HCT116 (cell line): Measurements from ENCODE around the gene RPL7A. TPM values are rescaled to one million over a fixed set of nuclear protein-coding genes. Genes with fewer than 3 reads are reported as not detected.

Source experiments
- ATAC-seq: fragments of 200-7000 bp; cut with Tn5 transposase; 2 replicates; pipeline ENCODE4 v1.9.1; 2020; ENCODE audit warnings: mild to moderate bottlenecking, moderate library complexity
- BruUV-seq: library from RNA; stranded (reverse); fragments of 400-500 nt; replicated peaks from 2 replicates; lab custom pipeline; 2021; lab: Mats Ljungman, UMichigan
- CTCF ChIA-PET: fragments of 300-600 bp; sonication (Branson Sonifier 250); formaldehyde crosslinking; loops from one replicate; lab custom pipeline; 2021; ENCODE audit warnings: antibody characterized with exemption; lab: Charles Lee
- POLR2A ChIA-PET: fragments of 300-600, 350-600 bp; sonication (Branson Sonifier 250); formaldehyde crosslinking; loops from one replicate; lab custom pipeline; 2021; ENCODE audit warnings: antibody characterized with exemption; lab: Charles Lee
- RAD21 ChIA-PET, 2 experiments: fragments of 300-600 bp; sonication (Branson Sonifier 250); formaldehyde crosslinking; loops; one replicate each; lab custom pipeline; 2023; ENCODE audit warnings: low total read pairs in 2 of 2; ENCODE audit not compliant: uncharacterized antibody in 2 of 2, unreplicated experiment in 2 of 2, low non-redundant PET in 1 of 2; lab: Charles Lee
- DNase-seq: peaks from one replicate; pipeline ENCODE4 v3.0.0-alpha.2; 2010; ENCODE audit warnings: low read depth, low spot score
- H2AFZ ChIP-seq: fragments of 200-600 bp; shearing (Covaris generic), sonication (generic); 2 replicates; pipeline ENCODE4 v1.6.1; 2017; ENCODE audit warnings: low read depth, mixed run types, mixed read lengths, antibody characterized with exemption, low read length; ENCODE audit not compliant: poor library complexity, severe bottlenecking
- H3K27ac ChIP-seq: 2 replicates; pipeline ENCODE4 v1.5.1; 2012; ENCODE audit warnings: low read depth, low read length
- H3K27me3 ChIP-seq: fragments of 200-600 bp; sonication (generic); 2 replicates; pipeline ENCODE4 v1.6.1; 2016; ENCODE audit warnings: mixed run types, low read length, mixed read lengths; ENCODE audit not compliant: insufficient read depth
- H3K36me3 ChIP-seq, 2 experiments: fragments of 200-500 bp in 1 of 2; fragments of 200-600 bp in 1 of 2; sonication (Bioruptor generic) in 1 of 2; sonication (generic) in 1 of 2; 2 replicates each; pipeline versions ENCODE4 v1.5.1 to v1.6.1; 2014 to 2016; ENCODE audit warnings: low read length in 2 of 2, inconsistent platforms in 1 of 2, mixed read lengths in 1 of 2, mixed run types in 1 of 2; ENCODE audit not compliant: insufficient read depth in 2 of 2, control insufficient read depth in 1 of 2
- H3K4me1 ChIP-seq, 2 experiments: fragments of 200-600 bp in 1 of 2; sonication (generic) in 1 of 2; 2 replicates each; pipeline versions ENCODE4 v1.5.1 to v1.6.1; 2012 to 2017; ENCODE audit warnings: low read length in 2 of 2, inconsistent platforms in 1 of 2, mild to moderate bottlenecking in 1 of 2, mixed read lengths in 1 of 2, mixed run types in 1 of 2, moderate library complexity in 1 of 2; ENCODE audit not compliant: insufficient read depth in 2 of 2, control insufficient read depth in 1 of 2
- H3K4me2 ChIP-seq: fragments of 200-600 bp; sonication (generic); 2 replicates; pipeline ENCODE4 v1.6.1; 2017; ENCODE audit warnings: mixed run types, low read length, mixed read lengths
- H3K4me3 ChIP-seq, 2 experiments: fragments of 200-600 bp in 1 of 2; sonication (generic) in 1 of 2; replicated peaks in 1 of 2; 2 replicates each; pipeline ENCODE4 v1.5.1; 2011 to 2016; ENCODE audit warnings: low read length in 2 of 2, control low read depth in 1 of 2, low read depth in 1 of 2, mild to moderate bottlenecking in 1 of 2, mixed read lengths in 1 of 2, mixed run types in 1 of 2
- H3K79me2 ChIP-seq: fragments of 200-600 bp; sonication (generic); 2 replicates; pipeline ENCODE4 v1.6.1; 2017; ENCODE audit warnings: mild to moderate bottlenecking, mixed run types, low read length, moderate library complexity, mixed read lengths; ENCODE audit not compliant: insufficient read depth
- H3K9ac ChIP-seq: fragments of 200-600 bp; sonication (generic); 2 replicates; pipeline ENCODE4 v1.6.1; 2016; ENCODE audit warnings: low read length, mixed read lengths
- H3K9me2 ChIP-seq: fragments of 200-600 bp; sonication (generic), shearing (Covaris generic); 2 replicates; pipeline ENCODE4 v1.6.1; 2017; ENCODE audit warnings: mixed run types, mild to moderate bottlenecking, moderate library complexity; ENCODE audit not compliant: insufficient read depth
- H3K9me3 ChIP-seq, 2 experiments: fragments of 200-500 bp in 1 of 2; fragments of 200-600 bp in 1 of 2; sonication (Bioruptor generic) in 1 of 2; sonication (generic) in 1 of 2; 2 replicates each; pipeline ENCODE4 v1.6.1; 2014 to 2017; ENCODE audit warnings: low read length in 2 of 2, mixed read lengths in 2 of 2, inconsistent platforms in 1 of 2, low read depth in 1 of 2, mild to moderate bottlenecking in 1 of 2, mixed run types in 1 of 2, moderate library complexity in 1 of 2; ENCODE audit not compliant: control insufficient read depth in 1 of 2, insufficient read depth in 1 of 2
- H4K20me1 ChIP-seq: fragments of 200-600 bp; sonication (generic), shearing (Covaris generic); 2 replicates; pipeline ENCODE4 v1.6.1; 2017; ENCODE audit warnings: mixed run types, mild to moderate bottlenecking, moderate library complexity; ENCODE audit not compliant: insufficient read depth
- ATF3 ChIP-seq: IDR thresholded peaks from 2 replicates; pipeline ENCODE4 v1.6.1; 2012
- CBX3 ChIP-seq: IDR thresholded peaks from 2 replicates; pipeline ENCODE4 v1.6.1; 2012; ENCODE audit warnings: low read depth
- CEBPB ChIP-seq: IDR thresholded peaks from 2 replicates; pipeline ENCODE4 v1.6.1; 2012; ENCODE audit warnings: low read depth
- EZH2 ChIP-seq: fragments of 200-600 bp; sonication (generic); IDR thresholded peaks from 2 replicates; pipeline ENCODE4 v1.6.1; 2017; ENCODE audit warnings: antibody characterized with exemption, mixed run types
- EZH2phosphoT487 ChIP-seq: fragments of 200-600 bp; IDR thresholded peaks from 2 replicates; pipeline ENCODE4 v1.6.1; 2018; ENCODE audit warnings: antibody characterized with exemption, borderline replicate concordance
- FOSL1 ChIP-seq: IDR thresholded peaks from 2 replicates; pipeline ENCODE4 v1.6.1; 2012; ENCODE audit warnings: low read depth
- JUND ChIP-seq: IDR thresholded peaks from 2 replicates; pipeline ENCODE4 v1.6.1; 2012
- MAX ChIP-seq: IDR thresholded peaks from 2 replicates; pipeline ENCODE4 v1.6.1; 2012
- POLR2AphosphoS5 ChIP-seq: IDR thresholded peaks from 2 replicates; pipeline ENCODE4 v1.6.1; 2011; ENCODE audit warnings: mild to moderate bottlenecking, low read depth, low read length, moderate library complexity
- RAD21 ChIP-seq: IDR thresholded peaks from 2 replicates; pipeline ENCODE4 v1.6.1; 2012; ENCODE audit warnings: low read depth, mild to moderate bottlenecking
- SIN3A ChIP-seq: IDR thresholded peaks from 2 replicates; pipeline ENCODE4 v1.6.1; 2012; ENCODE audit warnings: low read depth
- SP1 ChIP-seq: IDR thresholded peaks from 2 replicates; pipeline ENCODE4 v1.6.1; 2012; ENCODE audit warnings: low read depth
- YY1 ChIP-seq: IDR thresholded peaks from 2 replicates; pipeline ENCODE4 v1.6.1; 2011; ENCODE audit warnings: low read length, low read depth, moderate library complexity, mild to moderate bottlenecking; ENCODE audit not compliant: insufficient replicate concordance; ENCODE audit errors: extremely low read depth
- ZFX ChIP-seq: fragments of 450-650 bp; IDR thresholded peaks from 2 replicates; pipeline ENCODE4 v1.6.1; 2017
- ZNF274 ChIP-seq: fragments of 200-500 bp; sonication (Bioruptor generic); IDR thresholded peaks from 2 replicates; pipeline ENCODE4 v1.6.1; 2014; ENCODE audit warnings: mild to moderate bottlenecking, low read depth, low read length, inconsistent platforms
- intact Hi-C: fragments of 100-400 bp; cut with micrococcal nuclease; formaldehyde crosslinking; loops from 2 replicates; pipeline ENCODE4 v1.10.0; 2022
- total RNA-seq: library from RNA; stranded (reverse); gene quantifications from one replicate; pipeline ENCODE4 v1.2.1, GENCODE V29; 2021; ENCODE audit not compliant: unreplicated experiment
- TF ChIP-seq, protein P1 (sequence below), 3 experiments: fragments of 200-600 bp in 1 of 3; sonication (generic) in 1 of 3; IDR thresholded peaks in 2 of 3; conservative IDR thresholded peaks in 1 of 3; 2 replicates each; pipeline ENCODE4 v1.5.1; 2012 to 2017; ENCODE audit warnings: low read depth in 2 of 3, low read length in 2 of 3, antibody characterized with exemption in 1 of 3, borderline replicate concordance in 1 of 3, control low read depth in 1 of 3, mild to moderate bottlenecking in 1 of 3, mixed read lengths in 1 of 3, mixed run types in 1 of 3, moderate library complexity in 1 of 3; ENCODE audit not compliant: insufficient read depth in 1 of 3

The RPL7A gene
- total RNA-seq, 1 experiment from 2014 or later: 2,837 TPM

DNA sequence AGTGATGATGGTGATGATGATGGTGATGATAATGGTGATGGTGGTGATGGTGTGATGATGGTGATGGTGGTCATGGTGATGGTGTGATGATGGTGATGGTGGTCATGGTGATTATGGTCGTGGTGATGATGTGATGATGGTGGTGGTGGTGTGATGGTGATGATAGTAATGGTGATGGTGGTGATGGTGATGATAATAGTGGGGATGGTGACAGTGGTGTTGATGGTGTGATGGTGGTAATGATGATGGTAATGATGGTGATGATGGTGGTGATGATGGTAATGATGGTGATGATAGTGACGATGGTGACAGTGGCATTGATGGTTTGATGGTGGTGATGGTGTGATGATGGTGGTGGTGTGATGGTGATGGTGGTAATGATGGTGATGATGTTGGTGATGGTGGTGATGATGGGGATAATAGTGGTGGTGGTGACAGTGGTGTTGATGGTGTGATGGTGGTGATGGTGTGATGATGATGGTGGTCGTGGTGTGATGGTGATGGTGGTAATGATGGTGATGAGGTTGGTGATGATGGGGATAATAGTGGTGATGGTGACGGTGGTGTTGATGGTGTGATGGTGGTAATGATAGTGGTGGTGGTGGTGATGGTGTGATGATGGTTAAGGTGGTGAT lies 34.6 kb downstream of the RPL7A start:
- Histone ChIP-seq H3K4me1 (peaks cover 9 to 11% of the 10 kb centered on the region in 2 experiments), H3K79me2 (no peaks in the 10 kb centered on the region), H3K4me2 (no peak overlapping the region), H3K4me3 (no peak overlapping the region), H3K27ac (no peak overlapping the region), H3K9ac (no peak overlapping the region), H3K9me2 (no peaks in the 10 kb centered on the region), H4K20me1 (no peaks in the 10 kb centered on the region), H2AFZ (no peak overlapping the region), H3K9me3 (peaks cover 0 to 10% of the 10 kb centered on the region in 2 experiments; a peak in 1 of 4 replicates), H3K36me3 (no peaks in the 10 kb centered on the region), H3K27me3 (no peaks in the 10 kb centered on the region)
- TF ChIP-seq ATF3 (no peak), ZNF274 (no peak), SIN3A (no peak), POLR2AphosphoS5 (no peak), EZH2phosphoT487 (no peak), JUND (no peak), RAD21 (no peak), YY1 (no peak), CBX3 (no peak)
- RAD21 ChIA-PET: no interaction called here
- POLR2A ChIA-PET: no interaction called here
- no peak for ATAC-seq
- CTCF ChIA-PET: no interaction called here
- intact Hi-C loops: no loop called here
- DNase-seq: no peak
- no TSS peak for BruUV-seq

- Histone ChIP-seq H3K4me3 (no peak overlapping the region), H3K9ac (no peak overlapping the region), H3K4me1 (peaks cover under 1 to 3% of the 10 kb centered on the region in 2 experiments), H3K36me3 (no peaks in the 10 kb centered on the region), H2AFZ (no peak overlapping the region), H4K20me1 (no peaks in the 10 kb centered on the region), H3K27ac (no peak overlapping the region), H3K79me2 (no peaks in the 10 kb centered on the region), H3K27me3 (no peaks in the 10 kb centered on the region), H3K4me2 (no peak overlapping the region), H3K9me3 (peaks cover 0 to 10% of the 10 kb centered on the region in 2 experiments; a peak in 1 of 4 replicates), H3K9me2 (no peaks in the 10 kb centered on the region)
- ChIA-PET CTCF (no interaction called here), RAD21 (no interaction called here), POLR2A (no interaction called here)
- no peak for DNase-seq
- intact Hi-C loops: no loop called here
- ATAC-seq: no peak
- no TSS peak for BruUV-seq
- no peak for TF ChIP-seq RAD21
- no peak for TF ChIP-seq EZH2
- TF ChIP-seq ZFX: no peak
- TF ChIP-seq JUND: no peak
- no peak for TF ChIP-seq SIN3A
- no peak for TF ChIP-seq FOSL1
- no peak for TF ChIP-seq CEBPB
- no peak for TF ChIP-seq SP1
- TF ChIP-seq MAX: no peak
- TF ChIP-seq, protein P1, sequence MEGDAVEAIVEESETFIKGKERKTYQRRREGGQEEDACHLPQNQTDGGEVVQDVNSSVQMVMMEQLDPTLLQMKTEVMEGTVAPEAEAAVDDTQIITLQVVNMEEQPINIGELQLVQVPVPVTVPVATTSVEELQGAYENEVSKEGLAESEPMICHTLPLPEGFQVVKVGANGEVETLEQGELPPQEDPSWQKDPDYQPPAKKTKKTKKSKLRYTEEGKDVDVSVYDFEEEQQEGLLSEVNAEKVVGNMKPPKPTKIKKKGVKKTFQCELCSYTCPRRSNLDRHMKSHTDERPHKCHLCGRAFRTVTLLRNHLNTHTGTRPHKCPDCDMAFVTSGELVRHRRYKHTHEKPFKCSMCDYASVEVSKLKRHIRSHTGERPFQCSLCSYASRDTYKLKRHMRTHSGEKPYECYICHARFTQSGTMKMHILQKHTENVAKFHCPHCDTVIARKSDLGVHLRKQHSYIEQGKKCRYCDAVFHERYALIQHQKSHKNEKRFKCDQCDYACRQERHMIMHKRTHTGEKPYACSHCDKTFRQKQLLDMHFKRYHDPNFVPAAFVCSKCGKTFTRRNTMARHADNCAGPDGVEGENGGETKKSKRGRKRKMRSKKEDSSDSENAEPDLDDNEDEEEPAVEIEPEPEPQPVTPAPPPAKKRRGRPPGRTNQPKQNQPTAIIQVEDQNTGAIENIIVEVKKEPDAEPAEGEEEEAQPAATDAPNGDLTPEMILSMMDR (IDR thresholded peaks at IDR 0.05 in 2 of 3, conservative IDR thresholded peaks at IDR 0.05 in 1 of 3; ENCODE audit: borderline replicate concordance in 1 of 3, insufficient read depth in 1 of 3, low read depth in 2 of 3, low read length in 2 of 3): no peak
These were observed 35.4 kb downstream of the RPL7A start for GRCh38 chr9:133383438-133383837.
